GM12874 (cell line): ENCODE measurements around the gene SPAG9.

Source experiments
- TF ChIP-seq, protein P1 (sequence below): IDR thresholded peaks from 2 replicates; pipeline ENCODE4 v1.5.1; 2011; ENCODE audit warnings: low read depth, mild to moderate bottlenecking, control low read depth, low read length, moderate library complexity; ENCODE audit not compliant: insufficient read depth

SPAG9 gene

DNA sequence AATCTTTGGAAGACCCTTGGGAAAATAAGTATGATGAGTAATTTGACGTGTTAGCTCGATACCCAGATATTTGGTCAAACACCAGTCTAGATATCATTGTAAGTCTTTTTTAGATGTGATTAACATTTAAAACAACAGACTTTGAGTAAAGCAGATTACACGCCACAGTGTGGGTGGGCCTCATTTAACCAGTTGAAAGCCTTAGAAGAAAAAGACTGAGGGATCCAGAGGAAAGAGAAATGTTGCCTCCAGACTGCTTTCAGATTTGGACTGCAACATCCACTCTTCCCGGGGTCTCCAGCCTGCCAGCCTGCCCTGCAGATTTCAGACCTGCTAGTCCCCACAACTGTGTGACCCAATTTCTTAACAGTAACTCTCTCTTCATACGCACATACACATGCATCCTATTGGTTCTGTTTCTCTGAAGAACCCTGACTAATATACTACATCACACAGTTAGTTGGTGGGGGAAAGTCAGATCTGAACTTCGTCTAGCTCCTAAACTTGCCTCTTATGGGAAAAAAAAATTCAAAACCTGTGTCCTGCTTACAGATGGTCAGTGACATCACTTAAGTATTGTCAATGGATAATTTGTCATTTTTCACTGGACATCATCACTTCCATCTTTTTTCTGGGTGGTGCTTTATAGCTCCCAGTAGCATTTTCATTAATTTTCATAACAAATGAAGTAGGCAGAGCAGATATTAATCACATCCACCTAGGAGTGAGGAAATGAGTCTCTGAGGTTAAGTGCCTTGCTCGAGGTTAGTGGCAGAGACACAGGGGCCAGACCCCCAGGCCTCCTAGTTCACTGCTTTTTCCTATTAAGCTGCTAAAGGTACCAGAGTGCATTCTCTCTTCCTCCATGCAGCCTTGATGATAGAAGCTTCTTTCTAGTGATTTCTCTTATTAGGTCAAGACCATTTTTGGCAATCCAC lies 146.8 kb downstream of the SPAG9 start:
- TF ChIP-seq, protein P1, sequence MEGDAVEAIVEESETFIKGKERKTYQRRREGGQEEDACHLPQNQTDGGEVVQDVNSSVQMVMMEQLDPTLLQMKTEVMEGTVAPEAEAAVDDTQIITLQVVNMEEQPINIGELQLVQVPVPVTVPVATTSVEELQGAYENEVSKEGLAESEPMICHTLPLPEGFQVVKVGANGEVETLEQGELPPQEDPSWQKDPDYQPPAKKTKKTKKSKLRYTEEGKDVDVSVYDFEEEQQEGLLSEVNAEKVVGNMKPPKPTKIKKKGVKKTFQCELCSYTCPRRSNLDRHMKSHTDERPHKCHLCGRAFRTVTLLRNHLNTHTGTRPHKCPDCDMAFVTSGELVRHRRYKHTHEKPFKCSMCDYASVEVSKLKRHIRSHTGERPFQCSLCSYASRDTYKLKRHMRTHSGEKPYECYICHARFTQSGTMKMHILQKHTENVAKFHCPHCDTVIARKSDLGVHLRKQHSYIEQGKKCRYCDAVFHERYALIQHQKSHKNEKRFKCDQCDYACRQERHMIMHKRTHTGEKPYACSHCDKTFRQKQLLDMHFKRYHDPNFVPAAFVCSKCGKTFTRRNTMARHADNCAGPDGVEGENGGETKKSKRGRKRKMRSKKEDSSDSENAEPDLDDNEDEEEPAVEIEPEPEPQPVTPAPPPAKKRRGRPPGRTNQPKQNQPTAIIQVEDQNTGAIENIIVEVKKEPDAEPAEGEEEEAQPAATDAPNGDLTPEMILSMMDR, result no peak

DNA sequence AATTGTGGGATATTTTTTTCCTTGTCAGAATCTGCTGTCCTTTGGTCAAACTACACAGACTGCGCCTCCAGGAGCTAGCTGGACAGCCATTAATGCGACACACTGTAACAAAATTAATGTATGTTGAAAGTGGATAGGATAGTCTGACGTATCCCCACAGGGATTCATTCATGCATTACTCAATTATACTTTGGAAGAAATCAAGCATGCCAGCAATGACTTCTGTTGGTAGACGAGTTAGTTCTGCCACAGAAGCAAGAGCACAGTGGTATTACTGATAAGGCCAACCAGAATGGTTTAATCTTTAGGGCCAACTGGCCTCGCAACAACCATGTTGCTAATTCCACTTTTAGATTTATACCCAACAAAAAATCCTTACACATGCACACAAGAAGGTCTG lies 148.1 kb downstream of the SPAG9 start:
- TF ChIP-seq, protein P1, result no peak

DNA sequence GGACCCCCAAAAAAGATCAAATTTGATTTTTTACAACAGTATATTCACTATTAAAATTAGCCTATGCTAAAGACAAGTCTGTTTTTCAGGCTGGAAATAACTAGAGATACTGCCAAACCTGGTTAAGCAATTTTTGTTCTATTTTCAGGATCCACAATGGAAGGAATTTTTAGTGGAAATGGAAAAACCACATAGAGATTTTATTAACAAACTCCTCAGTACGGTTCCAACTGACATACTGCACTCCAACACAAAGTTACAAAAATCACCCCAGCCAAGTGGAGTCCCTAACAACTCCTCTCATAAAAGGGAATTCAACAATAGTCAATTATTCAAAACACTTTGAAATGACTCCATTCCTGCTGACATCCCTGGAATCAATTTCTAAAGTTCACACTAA lies 152.9 kb downstream of the SPAG9 start:
- TF ChIP-seq, protein P1, result no peak

DNA sequence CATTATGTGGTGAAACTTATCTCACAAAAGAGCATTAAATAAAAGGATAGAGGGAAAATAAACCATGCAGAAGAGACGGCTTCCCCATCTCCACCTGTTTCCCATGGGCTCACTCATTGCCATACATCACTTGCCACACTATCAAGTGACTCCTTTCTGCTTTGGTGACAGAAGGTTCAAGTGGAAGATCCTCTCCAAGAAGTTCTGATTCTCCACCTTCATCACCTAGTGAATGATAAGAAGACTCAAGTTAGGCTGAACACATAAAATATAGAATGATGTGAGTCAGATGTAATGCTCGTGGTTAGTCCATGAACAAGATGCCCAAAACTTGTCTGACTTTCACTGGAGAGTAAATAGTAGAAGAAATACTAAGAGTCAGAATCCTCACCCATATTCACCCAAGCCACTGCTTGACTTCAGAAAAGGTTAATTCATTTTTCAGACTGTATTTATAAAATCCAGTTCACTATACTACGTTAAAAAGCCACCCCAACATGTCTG lies 154.5 kb downstream of the SPAG9 start:
- TF ChIP-seq, protein P1, result no peak

DNA sequence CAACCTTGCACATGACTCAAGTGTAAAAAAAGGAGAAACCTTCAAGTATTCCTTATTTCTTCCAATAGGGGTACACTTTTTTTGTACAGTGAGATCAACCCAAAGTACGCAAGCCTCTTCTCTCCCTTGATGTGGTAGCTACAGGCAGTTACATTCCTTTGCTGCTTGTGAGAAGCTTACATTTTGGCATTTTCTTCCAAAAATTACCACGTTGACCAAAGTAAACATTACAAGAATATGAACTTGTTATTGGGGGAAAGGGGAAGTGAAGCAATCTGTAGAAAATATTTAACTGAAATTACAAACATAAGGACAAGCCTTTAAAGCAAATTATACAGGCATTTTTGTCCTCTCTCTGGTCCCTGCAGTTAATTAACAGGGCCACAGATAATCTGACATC lies 157.5 kb downstream of the SPAG9 start:
- TF ChIP-seq, protein P1, result no peak

DNA sequence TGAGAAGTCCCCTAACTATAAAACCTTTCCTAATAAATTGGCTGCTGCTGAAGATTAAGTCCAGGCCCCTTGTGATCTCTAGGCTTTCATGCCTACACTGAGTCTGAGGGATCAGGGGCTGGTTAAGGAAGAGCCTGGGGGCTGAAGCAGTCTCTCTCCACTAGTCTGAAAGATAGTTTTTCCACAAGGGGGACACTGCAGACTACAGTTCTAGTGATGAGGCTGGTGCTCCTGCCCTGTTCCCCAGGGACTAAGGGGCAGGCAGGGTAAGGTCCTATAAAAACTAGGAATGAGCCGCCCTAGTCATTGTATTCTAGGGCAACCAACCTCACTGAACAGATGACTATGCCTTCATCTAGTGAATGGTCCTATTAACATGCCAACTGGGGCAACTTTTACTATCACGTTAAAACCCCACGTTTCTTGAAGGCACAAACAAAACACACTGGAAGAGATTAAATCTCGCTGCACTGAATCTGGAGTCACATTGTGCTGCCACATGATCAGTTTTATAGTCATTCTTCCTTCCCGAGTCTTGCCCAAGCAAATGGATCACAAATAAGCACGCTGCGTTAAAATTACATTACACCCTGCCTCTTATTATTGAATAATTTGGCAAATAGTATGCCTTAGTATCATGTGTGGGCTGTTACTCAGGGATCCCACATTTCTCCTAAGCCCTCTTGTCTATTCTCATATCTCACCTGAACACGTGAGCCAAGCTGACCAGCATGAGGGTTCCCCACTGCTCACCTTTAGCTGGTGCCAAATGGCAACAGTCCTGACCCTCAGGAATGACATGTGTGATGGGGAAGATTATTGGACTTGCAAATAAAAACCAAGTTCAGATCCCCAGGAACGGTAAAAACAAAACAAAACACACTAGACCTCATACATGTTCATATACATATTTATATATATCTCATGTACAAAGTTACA lies 159.1 kb downstream of the SPAG9 start:
- TF ChIP-seq, protein P1, result no peak

DNA sequence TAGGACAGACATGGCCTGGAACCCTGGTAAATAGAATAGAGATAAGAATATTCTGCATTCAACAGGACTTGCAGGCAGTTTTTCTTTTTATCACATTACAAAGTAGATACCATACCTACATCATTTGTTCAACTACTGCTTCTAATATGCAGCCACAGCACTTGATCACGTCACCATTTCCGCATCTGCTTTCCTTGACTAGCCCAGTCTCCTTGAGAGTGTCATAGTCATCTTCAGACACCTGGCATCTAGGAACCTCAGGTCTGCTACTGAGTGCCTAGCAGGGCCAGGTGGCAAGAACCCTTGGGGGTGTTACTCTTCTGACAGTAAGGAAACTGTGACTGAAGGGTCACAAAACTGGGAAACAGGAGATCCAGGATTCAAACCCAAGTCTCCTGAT lies 161.3 kb downstream of the SPAG9 start:
- TF ChIP-seq, protein P1, result no peak
